Trophoblast cell (in vitro differentiated cells and primary cell): ENCODE data around the gene RABGGTB.

Experiments used
- DNase-seq, 2 donors: peaks; one replicate each; pipeline ENCODE4 v3.0.0-alpha.2; 2016
- H2AFZ ChIP-seq: 2 replicates; pipeline ENCODE4 v1.6.1; 2013; ENCODE audit warnings: low read length, moderate library complexity, mild to moderate bottlenecking; ENCODE audit not compliant: insufficient read depth, poor library complexity
- H2AK5ac ChIP-seq: 2 replicates; pipeline ENCODE4 v1.6.1; 2013; ENCODE audit warnings: mild to moderate bottlenecking, low read length
- H2BK120ac ChIP-seq: 2 replicates; pipeline ENCODE4 v1.6.1; 2013; ENCODE audit warnings: low read length, mild to moderate bottlenecking, moderate library complexity; ENCODE audit not compliant: insufficient read depth, poor library complexity
- H2BK12ac ChIP-seq: 2 replicates; pipeline ENCODE4 v1.6.1; 2013; ENCODE audit warnings: mild to moderate bottlenecking, low read length, moderate library complexity
- H2BK5ac ChIP-seq: 2 replicates; pipeline ENCODE4 v1.6.1; 2013; ENCODE audit warnings: low read length, low read depth, moderate library complexity, mild to moderate bottlenecking; ENCODE audit not compliant: poor library complexity
- H3K14ac ChIP-seq: 2 replicates; pipeline ENCODE4 v1.6.1; 2013; ENCODE audit warnings: mild to moderate bottlenecking, low read length
- H3K18ac ChIP-seq: 2 replicates; pipeline ENCODE4 v1.6.1; 2013; ENCODE audit warnings: mild to moderate bottlenecking, low read length
- H3K23ac ChIP-seq: 2 replicates; pipeline ENCODE4 v1.6.1; 2013; ENCODE audit warnings: low read length
- H3K27ac ChIP-seq: 2 replicates; pipeline ENCODE4 v1.5.1; 2013; ENCODE audit warnings: low read depth, mild to moderate bottlenecking, inconsistent platforms, low read length, moderate library complexity
- H3K27me3 ChIP-seq: 2 replicates; pipeline ENCODE4 v1.6.1; 2013; ENCODE audit warnings: inconsistent platforms, mild to moderate bottlenecking, low read length, moderate library complexity; ENCODE audit not compliant: insufficient read depth
- H3K36me3 ChIP-seq, 2 experiments: 1 replicate in 1 of 2; 2 replicates in 1 of 2; pipeline ENCODE4 v1.6.1; 2013; ENCODE audit warnings: low read length in 2 of 2, mild to moderate bottlenecking in 2 of 2, moderate library complexity in 1 of 2; ENCODE audit not compliant: insufficient read depth in 2 of 2, control insufficient read depth in 1 of 2
- H3K4ac ChIP-seq: 2 replicates; pipeline ENCODE4 v1.6.1; 2013; ENCODE audit warnings: low read depth, mild to moderate bottlenecking, low read length, moderate library complexity
- H3K4me1 ChIP-seq, 2 experiments: 1 replicate in 1 of 2; 2 replicates in 1 of 2; pipeline ENCODE4 v1.6.1; 2013; ENCODE audit warnings: low read length in 2 of 2, mild to moderate bottlenecking in 2 of 2, moderate library complexity in 1 of 2; ENCODE audit not compliant: insufficient read depth in 2 of 2, control insufficient read depth in 1 of 2
- H3K4me2 ChIP-seq: 2 replicates; pipeline ENCODE4 v1.6.1; 2013; ENCODE audit warnings: inconsistent platforms, mild to moderate bottlenecking, low read length, moderate library complexity
- H3K4me3 ChIP-seq: 2 replicates; pipeline ENCODE4 v1.5.1; 2013; ENCODE audit warnings: mild to moderate bottlenecking, low read depth, low read length, inconsistent platforms
- H3K79me1 ChIP-seq: one replicate; pipeline ENCODE4 v1.6.1; 2013; ENCODE audit warnings: low read length
- H3K79me2 ChIP-seq: 2 replicates; pipeline ENCODE4 v1.6.1; 2013; ENCODE audit warnings: low read length, mild to moderate bottlenecking; ENCODE audit not compliant: control insufficient read depth, insufficient read depth, poor library complexity
- H3K9ac ChIP-seq: 2 replicates; pipeline ENCODE4 v1.6.1; 2013; ENCODE audit warnings: mild to moderate bottlenecking, low read length
- H3K9me3 ChIP-seq: 2 replicates; pipeline ENCODE4 v1.6.1; 2013; ENCODE audit warnings: low read depth, mild to moderate bottlenecking, control low read depth, inconsistent platforms, low read length; ENCODE audit not compliant: insufficient read depth
- H4K12ac ChIP-seq: 2 replicates; pipeline ENCODE4 v1.6.1; 2013; ENCODE audit warnings: low read depth, mild to moderate bottlenecking, low read length, moderate library complexity
- H4K8ac ChIP-seq: 2 replicates; pipeline ENCODE4 v1.6.1; 2013; ENCODE audit warnings: low read depth, mild to moderate bottlenecking, low read length, moderate library complexity
- H4K91ac ChIP-seq: one replicate; pipeline ENCODE4 v1.6.1; 2013; ENCODE audit warnings: low read depth, mild to moderate bottlenecking, low read length, moderate library complexity
- WGBS: extraction: QIAGEN DNeasy Blood & Tissue Kit; methylation state at CpG from one replicate; pipeline ENCODE4 v1.1.7; 2013; ENCODE audit warnings: missing lambda C conversion rate; ENCODE audit not compliant: insufficient read length, insufficient coverage; ENCODE audit errors: extremely low coverage; 5-methylcytosine and 5-hydroxymethylcytosine counted together

The RABGGTB gene

GRCh38 chr1:75787524-75787923 is 1.5 kb downstream of the RABGGTB start:
- Histone ChIP-seq H2AK5ac (no peak overlapping the region), H3K36me3 (peaks cover 8 to 12% of the 10 kb centered on the region in 2 experiments), H3K4me3 (no peak overlapping the region), H3K27ac (no peak overlapping the region), H3K4me2 (peak overlapping the region; percentile 82), H4K12ac (no peak overlapping the region), H3K14ac (no peak overlapping the region), H2BK5ac (no peak overlapping the region), H3K4me1 (peaks cover 2 to 8% of the 10 kb centered on the region in 2 experiments), H2BK120ac (no peak overlapping the region), H3K9me3 (no peaks in the 10 kb centered on the region), H3K4ac (no peak overlapping the region), H3K79me1 (peaks cover 7% of the 10 kb centered on the region), H3K27me3 (no peaks in the 10 kb centered on the region), H3K9ac (peak overlapping the region; percentile 57), H2BK12ac (no peak overlapping the region), H2AFZ (no peak overlapping the region), H4K91ac (no peak overlapping the region), H3K79me2 (peaks cover 7% of the 10 kb centered on the region), H4K8ac (no peak overlapping the region), H3K18ac (no peak overlapping the region), H3K23ac (no peak overlapping the region)
- no CpG with 5 or more reads among the region's 4 CpGs for WGBS
- no peak for DNase-seq

GRCh38 chr1:75789988-75790387 is 3.9 kb downstream of the RABGGTB start:
- Histone ChIP-seq H3K23ac (no peak overlapping the region), H2AK5ac (no peak overlapping the region), H2AFZ (no peak overlapping the region), H2BK120ac (no peak overlapping the region), H2BK5ac (no peak overlapping the region), H3K4me3 (no peak overlapping the region), H3K79me2 (peaks cover 7% of the 10 kb centered on the region), H4K91ac (no peak overlapping the region), H3K4me2 (peak overlapping the region; percentile 40), H3K27me3 (no peaks in the 10 kb centered on the region), H3K4me1 (peaks cover 2 to 7% of the 10 kb centered on the region in 2 experiments), H3K4ac (no peak overlapping the region), H4K8ac (no peak overlapping the region), H2BK12ac (no peak overlapping the region), H4K12ac (no peak overlapping the region), H3K18ac (no peak overlapping the region), H3K9ac (no peak overlapping the region), H3K27ac (no peak overlapping the region), H3K36me3 (peaks cover 16 to 21% of the 10 kb centered on the region in 2 experiments), H3K9me3 (no peaks in the 10 kb centered on the region), H3K14ac (no peak overlapping the region), H3K79me1 (peaks cover 7% of the 10 kb centered on the region)
- DNase-seq, result no peak

- no peak overlapping the region for H3K27ac ChIP-seq
Measured at GRCh38 chr1:75791022-75791421, 5.0 kb downstream of the RABGGTB start.

GRCh38 chr1:75792091-75792490 is 6.0 kb downstream of the RABGGTB start:
- no peak overlapping the region for H2BK12ac ChIP-seq
- H4K8ac ChIP-seq, result no peak overlapping the region
- H2AFZ ChIP-seq, result no peak overlapping the region
- H4K12ac ChIP-seq, result no peak overlapping the region
- H3K79me2 ChIP-seq, result peaks cover 3% of the 10 kb centered on the region
- peaks cover 29 to 36% of the 10 kb centered on the region in 2 experiments for H3K36me3 ChIP-seq
- WGBS, result no CpG with 5 or more reads among the region's 3 CpGs
- no peak overlapping the region for H3K4ac ChIP-seq
- no peak for DNase-seq
- H4K91ac ChIP-seq, result no peak overlapping the region
- H2AK5ac ChIP-seq, result no peak overlapping the region
- no peaks in the 10 kb centered on the region for H3K79me1 ChIP-seq
- H3K27me3 ChIP-seq, result no peaks in the 10 kb centered on the region
- H3K9me3 ChIP-seq, result no peaks in the 10 kb centered on the region
- no peak overlapping the region for H3K4me3 ChIP-seq
- peaks cover 2 to 5% of the 10 kb centered on the region in 2 experiments for H3K4me1 ChIP-seq
- no peak overlapping the region for H3K4me2 ChIP-seq
- no peak overlapping the region for H3K23ac ChIP-seq
- no peak overlapping the region for H3K14ac ChIP-seq
- H2BK5ac ChIP-seq, result no peak overlapping the region
- H3K9ac ChIP-seq, result no peak overlapping the region
- no peak overlapping the region for H2BK120ac ChIP-seq
- no peak overlapping the region for H3K27ac ChIP-seq
- H3K18ac ChIP-seq, result no peak overlapping the region

More at GRCh38 chr1:75791022-75791421, 5.0 kb downstream of the RABGGTB start:
- Histone ChIP-seq H3K4me3 (no peak overlapping the region), H2BK5ac (no peak overlapping the region), H3K4me2 (no peak overlapping the region), H3K9me3 (no peaks in the 10 kb centered on the region), H4K8ac (no peak overlapping the region), H3K18ac (no peak overlapping the region), H2AK5ac (no peak overlapping the region), H2BK120ac (no peak overlapping the region), H3K4ac (no peak overlapping the region), H3K27me3 (no peaks in the 10 kb centered on the region), H3K79me2 (peaks cover 7% of the 10 kb centered on the region), H2BK12ac (no peak overlapping the region), H3K36me3 (peaks cover 24 to 28% of the 10 kb centered on the region in 2 experiments), H4K12ac (no peak overlapping the region), H3K9ac (no peak overlapping the region), H4K91ac (no peak overlapping the region), H3K14ac (no peak overlapping the region), H3K4me1 (peaks cover 2 to 5% of the 10 kb centered on the region in 2 experiments), H2AFZ (no peak overlapping the region), H3K23ac (no peak overlapping the region), H3K79me1 (peaks cover 3% of the 10 kb centered on the region)
- DNase-seq, result no peak
- no CpG with 5 or more reads among the region's 1 CpG for WGBS
